SK-MEL-5 (cell line): ENCODE measurements around the gene ALDH1L1. TPM values are rescaled to one million over a fixed set of nuclear protein-coding genes. Genes with fewer than 3 reads are reported as not detected.
"Not testable (repeated sequence)": the region's sequence is repeated elsewhere in the genome, so short reads cannot be mapped to it uniquely, and the experiment has no call there.

ENCODE experiments used
- DNase-seq: peaks from one replicate; pipeline ENCODE4 v3.0.0-alpha.2; 2016; ENCODE audit warnings: low read depth, low spot score
- in situ Hi-C: cut with HindIII; loops from 2 replicates; pipeline ENCODE4 v1.10.0; 2016; ENCODE audit warnings: low sequenced_read_pairs, high pct_unique_total_duplicates, low pct_unique_long_range_greater_than_20kb
- total RNA-seq: library from RNA; depleted of rRNA; stranded (reverse); fragments of >200 nt; shearing (Covaris generic); gene quantifications from 2 replicates; pipeline ENCODE4 v1.2.3, GENCODE V29; 2014

Gene ALDH1L1
- total RNA-seq, 1 experiment from 2014 or later, result 1.1 TPM

GRCh38 chr3:126104742-126105605, 75.4 kb downstream of the ALDH1L1 start:
- in situ Hi-C loops, result no loop called here
- DNase-seq, result no peak

GRCh38 chr3:126104028-126104635, 76.3 kb downstream of the ALDH1L1 start:
- no peak for DNase-seq
- in situ Hi-C loops, result no loop called here

- DNase-seq, result no peak
- in situ Hi-C loops, result no loop called here
Observed at GRCh38 chr3:126103121-126104027, 77.0 kb downstream of the ALDH1L1 start.

- in situ Hi-C loops, result no loop called here
- no peak for DNase-seq
Observed at GRCh38 chr3:126102530-126102951, 77.8 kb downstream of the ALDH1L1 start.

GRCh38 chr3:126102011-126102410, 78.4 kb downstream of the ALDH1L1 start:
- no peak for DNase-seq
- in situ Hi-C loops, result no loop called here

GRCh38 chr3:126101521-126101982, 78.8 kb downstream of the ALDH1L1 start:
- in situ Hi-C loops, result no loop called here
- DNase-seq, result no peak

GRCh38 chr3:126100634-126101301, 79.6 kb downstream of the ALDH1L1 start:
- in situ Hi-C loops, result no loop called here
- DNase-seq, result no peak

- no peak for DNase-seq
- in situ Hi-C loops, result no loop called here
Observed at GRCh38 chr3:126100269-126100633, 80.1 kb downstream of the ALDH1L1 start.

- DNase-seq, result no peak
- in situ Hi-C loops, result no loop called here
Observed at GRCh38 chr3:126098391-126098858, 82.0 kb downstream of the ALDH1L1 start.

GRCh38 chr3:126097801-126098200, 82.6 kb downstream of the ALDH1L1 start:
- in situ Hi-C loops, result no loop called here

GRCh38 chr3:126096274-126096673, 84.1 kb downstream of the ALDH1L1 start:
- in situ Hi-C loops, DNase-seq: not testable (repeated sequence)

More at GRCh38 chr3:126097801-126098200, 82.6 kb downstream of the ALDH1L1 start:
- DNase-seq, result no peak

- in situ Hi-C loops, DNase-seq: not testable (repeated sequence)
Observed at GRCh38 chr3:126092128-126092527, 88.3 kb downstream of the ALDH1L1 start.

- in situ Hi-C loops, result no loop called here
- DNase-seq, result no peak
Observed at GRCh38 chr3:126087552-126088175, 92.7 kb downstream of the ALDH1L1 start.

GRCh38 chr3:126085841-126086240, 94.5 kb downstream of the ALDH1L1 start:
- in situ Hi-C loops, result no loop called here
- DNase-seq, result no peak

GRCh38 chr3:126085276-126085675, 95.1 kb downstream of the ALDH1L1 start:
- in situ Hi-C loops, result no loop called here
- DNase-seq, result no peak

- no peak for DNase-seq
- in situ Hi-C loops, result no loop called here
Observed at GRCh38 chr3:126084768-126085180, 95.6 kb downstream of the ALDH1L1 start.
